HG02759 (cell line): ENCODE measurements around the gene EPAS1.

Source experiments
- ATAC-seq: cut with Tn5 transposase; IDR thresholded peaks from one replicate; pipeline ENCODE4 v1.9.1; 2021; ENCODE audit warnings: mild to moderate bottlenecking, moderate library complexity; ENCODE audit not compliant: unreplicated experiment

EPAS1 gene

GRCh38 chr2:46430413-46430812 lies 133.2 kb downstream of the EPAS1 start:
- no peak for ATAC-seq

GRCh38 chr2:46430992-46431391 lies 133.8 kb downstream of the EPAS1 start:
- ATAC-seq = no peak

- ATAC-seq = no peak
These were observed 134.5 kb downstream of the EPAS1 start for GRCh38 chr2:46431481-46432235.

- ATAC-seq = no peak
These were observed 137.7 kb downstream of the EPAS1 start for GRCh38 chr2:46434851-46435273.

GRCh38 chr2:46435353-46435752 lies 138.1 kb downstream of the EPAS1 start:
- ATAC-seq = no peak

- no peak for ATAC-seq
These were observed 138.7 kb downstream of the EPAS1 start for GRCh38 chr2:46435796-46436360.
